NCI-H2196 (cell line): ENCODE data around the gene ARMH3.

Experiments used
- DNase-seq: peaks from one replicate; lab custom pipeline; 2025; ENCODE audit not compliant: unreplicated experiment; lab: John Stamatoyannopoulos, UW

The ARMH3 gene

GRCh38 chr10:101812606-101813005, 243.4 kb downstream of the ARMH3 start:
- DNase-seq, result no peak

- no peak for DNase-seq
Observed at GRCh38 chr10:101807158-101807557, 248.8 kb downstream of the ARMH3 start.

- no peak for DNase-seq
Observed at GRCh38 chr10:101803511-101803910, 252.5 kb downstream of the ARMH3 start.

GRCh38 chr10:101797403-101798059, 258.4 kb downstream of the ARMH3 start:
- no peak for DNase-seq
